Activated CD4-positive, alpha-beta T cell treated with anti-CD3 and anti-CD28 coated beads for 36 hours (primary cell): ENCODE results near the gene LONP2. TPM values are rescaled to one million over a fixed set of nuclear protein-coding genes. Genes with fewer than 3 reads are reported as not detected.
"Not testable (repeated sequence)": the region's sequence is repeated elsewhere in the genome, so short reads cannot be mapped to it uniquely, and the experiment has no call there.

Source experiments
- ATAC-seq: fragments of 200-7000 bp; cut with Tn5 transposase; one replicate; pipeline ENCODE4 v1.10.0; 2021; ENCODE audit warnings: mild to moderate bottlenecking, moderate library complexity
- CTCF ChIA-PET: fragments of 350-600 bp; sonication (Branson Sonifier 250); formaldehyde crosslinking; loops from one replicate; lab custom pipeline; 2021; ENCODE audit warnings: antibody characterized with exemption; lab: Charles Lee
- POLR2A ChIA-PET: fragments of 350-600 bp; sonication (Branson Sonifier 250); formaldehyde crosslinking; loops from one replicate; lab custom pipeline; 2021; ENCODE audit warnings: antibody characterized with exemption, inconsistent platforms; lab: Charles Lee
- DNase-seq: peaks from one replicate; pipeline ENCODE4 v3.0.0-alpha.2; 2020
- H3K27ac Mint-ChIP-seq: one replicate; pipeline ENCODE4 v1.8.0; 2021; ENCODE audit warnings: mixed read lengths
- H3K27me3 Mint-ChIP-seq: one replicate; pipeline ENCODE4 v1.8.0; 2021; ENCODE audit warnings: mixed read lengths
- H3K36me3 Mint-ChIP-seq: one replicate; pipeline ENCODE4 v1.8.0; 2021; ENCODE audit warnings: low read depth, mixed read lengths
- H3K4me1 Mint-ChIP-seq: one replicate; pipeline ENCODE4 v1.8.0; 2021; ENCODE audit warnings: mixed read lengths
- H3K4me3 Mint-ChIP-seq: one replicate; pipeline ENCODE4 v1.8.0; 2021; ENCODE audit warnings: mild to moderate bottlenecking, moderate library complexity, mixed read lengths
- H3K9me3 Mint-ChIP-seq: one replicate; pipeline ENCODE4 v1.8.0; 2021; ENCODE audit warnings: low read depth, mixed read lengths
- intact Hi-C, 2 experiments: fragments of 100-400 bp; cut with DNase I in 1 of 2; cut with micrococcal nuclease in 1 of 2; formaldehyde crosslinking; loops; one replicate each; pipeline versions ENCODE4 v1.14.2 to v1.15.1; 2022 to 2024; cut with DNase I, micrococcal nuclease
- total RNA-seq, 2 experiments: library from RNA; stranded (reverse); gene quantifications; one replicate each; pipeline ENCODE4 v1.2.3, GENCODE V29; 2021

The LONP2 gene
- total RNA-seq, 2 experiments from 2014 or later: 60.3 to 63.2 TPM

DNA sequence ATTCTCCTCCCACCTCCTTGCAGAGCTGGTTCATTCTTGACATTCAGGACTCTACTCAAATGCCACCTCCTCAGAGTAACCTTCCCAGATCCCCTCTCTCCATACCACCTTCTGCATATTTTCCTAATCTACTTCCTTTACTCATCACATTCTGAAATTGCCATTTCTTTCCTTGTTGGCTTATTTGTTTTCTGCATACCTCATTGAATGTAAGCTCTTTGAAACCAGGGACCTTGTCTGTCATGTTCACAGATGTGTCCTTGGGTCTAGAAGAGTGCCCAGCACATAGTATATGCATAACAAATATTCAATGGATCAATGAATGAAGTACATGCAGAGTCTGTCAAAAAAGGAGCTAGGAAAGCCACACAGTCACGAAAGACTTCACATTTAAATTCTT lies 7.8 kb upstream of the LONP2 start:
- Mint-ChIP-seq H3K36me3 (no peaks in the 10 kb centered on the region), H3K4me1 (peaks cover 21% of the 10 kb centered on the region), H3K27ac (no peak overlapping the region), H3K27me3 (no peaks in the 10 kb centered on the region), H3K9me3 (peaks cover 2% of the 10 kb centered on the region), H3K4me3 (no peak overlapping the region)
- ATAC-seq (no peak), DNase-seq (no peak)
- ChIA-PET CTCF (interaction anchor here (0.6 to 1.9 kb wide), 6 partner anchors 9 to 394 kb away, joined by 3 to 10 read pairs (median 4); no protein-coding TSS in a partner anchor), POLR2A (no interaction called here)
- intact Hi-C loops: loop anchor here in 1 of 2 experiments (10.0 kb wide), 1 partner anchor 1121 kb away; no protein-coding TSS in a partner anchor

DNA sequence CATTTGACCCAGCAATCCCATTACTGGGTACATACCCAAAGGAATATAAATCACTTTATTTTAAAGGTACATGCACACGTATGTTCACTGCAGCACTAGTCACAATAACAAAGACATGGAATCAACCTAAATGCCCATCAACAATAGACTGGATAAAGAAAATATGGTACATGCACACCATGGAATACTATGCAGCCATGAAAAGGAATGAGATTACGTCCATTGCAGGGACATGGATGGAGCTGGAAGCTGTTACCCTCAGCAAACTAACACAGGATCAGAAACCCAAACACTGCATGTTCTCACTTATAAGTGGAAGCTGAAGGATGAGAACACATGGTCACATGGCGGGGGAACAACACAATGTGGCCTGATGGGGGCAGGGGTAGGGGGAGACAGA lies 4.0 kb upstream of the LONP2 start:
- ATAC-seq, H3K27ac Mint-ChIP-seq, POLR2A ChIA-PET, H3K4me1 Mint-ChIP-seq, H3K27me3 Mint-ChIP-seq, H3K36me3 Mint-ChIP-seq, DNase-seq, H3K4me3 Mint-ChIP-seq, H3K9me3 Mint-ChIP-seq, CTCF ChIA-PET: not testable (repeated sequence)
- intact Hi-C loops: loop anchor here (5.0 to 10.0 kb wide), 5 partner anchors 112 to 1555 kb away; partner anchors contain the start of genes CBLN1 (in 1 of the 2), ITFG1 (in 1 of the 2), NETO2 (in 1 of the 2) and ORC6 (in 1 of the 2)

DNA sequence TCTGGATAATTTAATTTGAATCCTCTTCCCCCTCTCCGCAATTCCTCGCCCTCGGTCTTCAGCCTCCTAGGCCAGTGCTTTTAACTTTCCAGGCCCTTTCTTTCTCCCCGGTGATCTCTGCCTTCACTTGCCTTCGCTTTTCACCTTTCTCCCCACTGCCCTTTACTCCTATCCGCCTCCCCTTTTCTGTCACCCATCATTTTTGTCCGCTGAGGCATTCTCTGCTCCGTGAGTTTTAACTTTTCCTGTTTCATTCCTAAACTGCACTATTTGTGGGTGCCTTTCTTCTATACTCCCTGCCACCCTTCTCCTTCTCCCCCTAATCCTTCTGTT lies 729 bp downstream of the LONP2 start:
- intact Hi-C loops: loop anchor here (1.0 to 10.0 kb wide), 13 partner anchors 13 to 1560 kb away; partner anchors contain the start of genes ITFG1 (in 2 of the 2), PHKB (in 2 of the 2), CBLN1 (in 1 of the 2) and DNAJA2 (in 1 of the 2)
- H3K4me3 Mint-ChIP-seq: peak overlapping the region; percentile 91
- DNase-seq: no peak
- ChIA-PET CTCF (interaction anchor here (1.1 to 1.2 kb wide), 2 partner anchors 9 to 379 kb away, joined by 4 to 5 read pairs; no protein-coding TSS in a partner anchor), POLR2A (no interaction called here)
- no peak for ATAC-seq
- no peaks in the 10 kb centered on the region for H3K27me3 Mint-ChIP-seq
- H3K4me1 Mint-ChIP-seq: peaks cover 39% of the 10 kb centered on the region
- H3K36me3 Mint-ChIP-seq: peaks cover 2% of the 10 kb centered on the region
- H3K9me3 Mint-ChIP-seq: peaks cover 2% of the 10 kb centered on the region
- peak overlapping the region; percentile 88 for H3K27ac Mint-ChIP-seq

DNA sequence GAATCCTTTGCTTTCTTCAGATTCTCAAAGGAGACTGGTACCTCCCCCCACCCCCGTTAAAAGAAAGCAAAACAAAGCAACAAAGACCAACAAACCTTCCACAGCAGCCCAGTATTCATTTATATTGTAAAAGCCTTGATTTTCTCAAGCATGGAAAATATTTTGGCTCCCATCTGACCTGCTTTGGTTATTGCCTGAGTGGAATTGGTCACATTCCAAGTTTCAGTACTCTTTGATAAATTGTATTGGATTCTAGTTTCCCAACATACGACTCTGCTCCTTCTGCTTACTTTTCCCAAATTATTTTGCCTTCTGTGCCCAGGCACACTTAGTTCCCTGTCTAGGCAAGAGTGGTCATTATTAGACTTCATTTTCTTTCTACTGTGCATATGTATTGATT lies 2.0 kb downstream of the LONP2 start:
- Mint-ChIP-seq H3K27ac (peak overlapping the region; percentile 22), H3K4me3 (peak overlapping the region; percentile 91), H3K27me3 (no peaks in the 10 kb centered on the region), H3K9me3 (peaks cover 2% of the 10 kb centered on the region), H3K4me1 (peaks cover 48% of the 10 kb centered on the region), H3K36me3 (peaks cover 2% of the 10 kb centered on the region)
- ChIA-PET POLR2A (no interaction called here), CTCF (no interaction called here)
- ATAC-seq: no peak
- intact Hi-C loops: loop anchor here (5.0 to 10.0 kb wide), 4 partner anchors 381 to 1561 kb away; partner anchors contain the start of genes ITFG1 (in 1 of the 2), NETO2 (in 1 of the 2), ORC6 (in 1 of the 2) and PHKB (in 1 of the 2)
- no peak for DNase-seq

DNA sequence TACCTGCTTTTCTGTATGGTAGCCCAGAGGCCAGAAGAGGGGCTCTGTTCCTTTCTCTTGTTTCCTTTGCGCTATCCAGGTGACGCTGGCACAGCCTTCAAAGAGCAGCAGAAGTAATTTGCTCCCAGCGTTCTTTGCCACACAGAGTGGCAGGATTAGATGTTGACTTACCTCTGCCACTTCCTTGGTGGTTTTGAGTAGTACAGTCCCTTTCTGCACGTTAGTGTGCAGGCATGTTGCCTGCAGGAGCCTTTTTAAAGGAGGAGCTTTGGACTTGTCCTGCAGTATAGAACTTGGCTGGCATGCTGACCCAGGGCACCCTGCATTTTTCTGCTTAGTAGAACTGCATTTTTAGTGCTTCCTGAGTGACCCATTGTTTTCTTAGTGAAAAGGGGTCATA lies 3.2 kb downstream of the LONP2 start, which contains the start of gene ABCC11:
TSS of gene ABCC11 (minus strand) at position 229 of the 400 bp plus-strand sequence. CDS start 15,618 bp downstream, outside the sequence.
- peaks cover 52% of the 10 kb centered on the region for H3K4me1 Mint-ChIP-seq
- no peak for DNase-seq
- peak within 1 kb of the TSS; percentile 91 for H3K4me3 Mint-ChIP-seq
- H3K9me3 Mint-ChIP-seq: no peaks in the 10 kb centered on the region
- H3K27ac Mint-ChIP-seq: peak within 1 kb of the TSS; percentile 30
- no peaks in the 10 kb centered on the region for H3K27me3 Mint-ChIP-seq
- intact Hi-C loops: loop anchor here (5.0 to 10.0 kb wide), 4 partner anchors 380 to 1563 kb away; partner anchors contain the start of genes ITFG1 (in 1 of the 2), NETO2 (in 1 of the 2), ORC6 (in 1 of the 2) and PHKB (in 1 of the 2)
- ChIA-PET POLR2A (no interaction called here), CTCF (interaction anchor here (1.0 to 1.2 kb wide), 2 partner anchors 15 to 383 kb away, joined by 3 to 4 read pairs; no protein-coding TSS in a partner anchor)
- no peak for ATAC-seq
- peaks cover 5% of the 10 kb centered on the region for H3K36me3 Mint-ChIP-seq

DNA sequence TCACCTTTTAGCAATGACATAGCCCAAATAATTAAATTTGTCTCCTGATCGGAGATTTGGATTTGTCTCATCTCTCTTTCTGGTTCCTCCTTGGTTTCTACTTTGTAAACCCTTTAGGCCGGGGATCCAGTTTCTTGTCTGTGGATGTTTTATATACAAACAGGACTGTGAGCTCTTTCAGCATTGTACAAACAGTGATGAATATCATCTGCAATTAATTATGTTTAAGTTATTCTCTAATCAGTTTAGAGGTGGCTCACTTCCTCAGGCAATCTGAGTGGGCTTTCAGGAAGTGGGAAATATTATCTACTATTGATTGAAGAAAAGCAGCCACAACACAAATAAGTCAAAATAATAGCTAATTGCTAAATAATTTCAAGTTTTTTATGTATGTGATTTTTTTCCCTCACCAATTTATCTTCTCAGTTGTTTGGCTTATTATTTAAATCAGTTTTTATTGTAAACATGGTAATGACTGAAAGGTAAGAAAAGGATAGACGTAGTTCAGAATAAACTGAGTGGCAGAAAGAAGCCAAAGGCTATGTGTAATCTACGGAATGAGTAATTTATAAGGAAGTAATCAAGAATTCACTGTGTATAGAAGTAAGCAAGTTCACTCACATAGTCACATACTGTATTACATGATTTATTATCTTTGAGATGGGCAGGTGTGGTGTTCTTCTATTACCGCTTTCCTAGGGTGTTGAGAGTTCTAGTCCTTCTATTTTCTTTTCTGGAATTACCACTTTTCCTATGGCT lies 6.6 kb downstream of the LONP2 start:
- intact Hi-C loops: no loop called here
- Mint-ChIP-seq H3K9me3 (no peaks in the 10 kb centered on the region), H3K4me3 (no peak overlapping the region), H3K27me3 (no peaks in the 10 kb centered on the region), H3K4me1 (peaks cover 44% of the 10 kb centered on the region), H3K36me3 (peaks cover 25% of the 10 kb centered on the region), H3K27ac (no peak overlapping the region)
- ChIA-PET POLR2A (interaction anchor here (0.5 kb wide), 1 partner anchor 363 kb away, joined by 3 read pairs; no protein-coding TSS in a partner anchor), CTCF (interaction anchor here (1.4 kb wide), 2 partner anchors 14 to 19 kb away, joined by 3 to 6 read pairs; no protein-coding TSS in a partner anchor)
- DNase-seq: no peak
- ATAC-seq: no peak

DNA sequence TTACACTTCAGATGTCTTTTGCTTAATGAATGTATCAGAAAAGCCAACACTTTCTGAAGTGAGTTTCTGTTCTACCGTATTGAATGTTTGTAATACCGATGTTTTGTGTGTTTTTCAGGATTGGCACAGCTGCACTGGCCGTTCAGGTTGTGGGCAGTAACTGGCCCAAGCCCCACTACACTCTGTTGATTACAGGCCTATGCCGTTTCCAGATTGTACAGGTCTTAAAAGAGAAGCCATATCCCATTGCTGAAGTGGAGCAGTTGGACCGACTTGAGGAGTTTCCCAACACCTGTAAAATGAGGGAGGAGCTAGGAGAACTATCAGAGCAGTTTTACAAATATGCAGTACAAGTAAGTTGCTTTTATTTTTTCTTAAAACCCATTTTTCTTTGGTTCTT lies 7.9 kb downstream of the LONP2 start:
- Mint-ChIP-seq H3K4me3 (no peak overlapping the region), H3K36me3 (peaks cover 32% of the 10 kb centered on the region), H3K4me1 (peaks cover 32% of the 10 kb centered on the region), H3K9me3 (no peaks in the 10 kb centered on the region), H3K27me3 (no peaks in the 10 kb centered on the region), H3K27ac (no peak overlapping the region)
- CTCF ChIA-PET: interaction anchor here (1.2 to 1.4 kb wide), 2 partner anchors 20 to 378 kb away, joined by 3 to 6 read pairs; no protein-coding TSS in a partner anchor
- DNase-seq (no peak), ATAC-seq (no peak)
- intact Hi-C loops: no loop called here
- POLR2A ChIA-PET: no interaction called here

DNA sequence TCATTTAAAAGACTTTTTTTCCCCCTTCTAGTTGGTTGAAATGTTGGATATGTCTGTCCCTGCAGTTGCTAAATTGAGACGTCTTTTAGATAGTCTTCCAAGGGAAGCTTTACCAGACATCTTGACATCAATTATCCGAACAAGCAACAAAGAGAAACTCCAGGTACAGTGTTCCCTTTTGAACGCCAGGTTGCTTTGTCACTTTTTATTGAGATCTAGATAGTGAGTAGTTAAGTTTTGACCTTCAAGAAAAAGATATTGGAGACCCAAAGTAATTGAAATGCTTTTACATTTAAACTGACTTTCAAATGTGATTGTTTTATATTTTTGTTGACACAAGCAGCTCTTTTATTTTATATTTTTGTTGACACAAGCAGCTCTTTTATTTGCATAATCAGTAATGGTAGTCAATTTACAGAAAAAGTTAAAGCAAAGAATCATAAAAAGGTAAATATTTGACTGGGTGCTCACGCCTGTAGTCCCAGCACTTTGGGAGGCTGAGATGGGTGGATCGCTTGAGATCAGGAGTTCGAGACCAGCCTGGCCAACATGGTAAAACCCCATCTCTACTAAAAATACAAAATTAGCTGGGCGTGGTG lies 12.6 kb downstream of the LONP2 start:
- H3K4me1 Mint-ChIP-seq: no peaks in the 10 kb centered on the region
- H3K27me3 Mint-ChIP-seq: no peaks in the 10 kb centered on the region
- DNase-seq (no peak), ATAC-seq (no peak)
- CTCF ChIA-PET: no interaction called here
- POLR2A ChIA-PET: no interaction called here
- no peaks in the 10 kb centered on the region for H3K9me3 Mint-ChIP-seq
- no peak overlapping the region for H3K27ac Mint-ChIP-seq
- intact Hi-C loops: no loop called here
- H3K36me3 Mint-ChIP-seq: peaks cover 52% of the 10 kb centered on the region
- H3K4me3 Mint-ChIP-seq: no peak overlapping the region

DNA sequence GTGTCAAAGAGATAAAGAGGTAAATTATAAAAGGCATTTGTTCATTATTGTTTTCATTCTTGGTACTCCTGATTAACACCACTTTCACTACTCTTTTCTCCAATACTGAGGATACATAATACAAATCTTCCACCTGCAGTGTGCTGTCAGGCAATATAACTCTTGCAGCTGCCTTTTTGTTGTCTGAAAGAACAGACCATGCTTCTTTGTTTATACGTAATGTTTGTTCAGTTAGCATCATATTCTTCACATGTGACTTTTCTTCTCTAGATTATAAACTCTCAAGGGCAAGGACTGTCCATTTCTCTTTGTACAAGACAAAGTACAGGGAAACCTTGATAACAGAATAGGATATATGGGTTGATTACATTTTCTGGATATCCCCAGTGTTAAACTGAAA lies 17.5 kb downstream of the LONP2 start:
- intact Hi-C loops: no loop called here
- Mint-ChIP-seq H3K4me1 (peaks cover 3% of the 10 kb centered on the region), H3K4me3 (no peak overlapping the region), H3K27ac (no peak overlapping the region), H3K36me3 (peaks cover 59% of the 10 kb centered on the region), H3K9me3 (no peaks in the 10 kb centered on the region), H3K27me3 (no peaks in the 10 kb centered on the region)
- ATAC-seq: no peak
- CTCF ChIA-PET: interaction anchor here (1.2 to 1.3 kb wide), 2 partner anchors 12 to 27 kb away, joined by 3 read pairs; no protein-coding TSS in a partner anchor
- DNase-seq: no peak
- POLR2A ChIA-PET: no interaction called here

DNA sequence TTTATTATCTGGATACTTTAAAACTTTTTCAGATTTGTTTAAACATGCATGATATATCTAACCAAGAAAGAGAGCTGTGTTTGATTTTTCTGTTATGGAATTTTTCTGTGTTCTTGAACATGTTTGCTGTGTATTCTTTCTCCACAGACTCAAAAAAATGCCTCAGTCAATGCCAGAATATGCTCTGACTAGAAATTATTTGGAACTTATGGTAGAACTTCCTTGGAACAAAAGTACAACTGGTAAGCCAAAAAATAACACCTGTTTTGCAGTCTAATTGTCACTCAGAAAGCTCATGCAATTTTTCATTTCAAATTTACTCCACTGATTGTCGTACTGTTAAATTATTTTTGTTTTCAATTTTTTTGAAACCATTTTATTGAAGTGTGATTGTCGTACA lies 18.5 kb downstream of the LONP2 start:
- POLR2A ChIA-PET: no interaction called here
- CTCF ChIA-PET: interaction anchor here (1.3 kb wide), 1 partner anchor 11 kb away, joined by 3 read pairs; no protein-coding TSS in a partner anchor
- H3K27me3 Mint-ChIP-seq: no peaks in the 10 kb centered on the region
- no peak overlapping the region for H3K4me3 Mint-ChIP-seq
- no peak overlapping the region for H3K27ac Mint-ChIP-seq
- peaks cover 60% of the 10 kb centered on the region for H3K36me3 Mint-ChIP-seq
- ATAC-seq (no peak), DNase-seq (no peak)
- H3K4me1 Mint-ChIP-seq: peaks cover 3% of the 10 kb centered on the region
- no peaks in the 10 kb centered on the region for H3K9me3 Mint-ChIP-seq
- intact Hi-C loops: no loop called here

DNA sequence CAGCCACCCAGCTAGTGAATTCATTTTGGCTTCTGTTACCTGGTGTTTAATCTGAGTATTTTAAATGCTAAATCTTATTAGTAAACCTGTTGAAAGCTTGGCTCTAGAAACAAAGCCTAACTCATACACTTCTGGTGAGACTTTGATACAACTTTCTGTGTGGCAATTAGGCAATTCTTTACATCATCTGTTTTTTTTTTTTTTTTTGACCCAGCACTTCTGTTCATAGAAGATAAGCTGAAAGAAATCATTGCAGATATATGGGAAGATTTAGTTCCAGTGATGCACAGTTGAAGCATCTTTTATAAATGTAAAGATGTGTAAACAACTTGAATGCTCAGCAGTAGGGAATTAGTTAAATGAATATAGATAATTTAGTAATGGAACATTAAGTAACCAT lies 24.9 kb downstream of the LONP2 start:
- no peak for DNase-seq
- intact Hi-C loops: no loop called here
- CTCF ChIA-PET: interaction anchor here (0.6 to 0.9 kb wide), 2 partner anchors 10 to 66 kb away, joined by 3 read pairs; no protein-coding TSS in a partner anchor
- no peak for ATAC-seq
- POLR2A ChIA-PET: no interaction called here
- no peak overlapping the region for H3K27ac Mint-ChIP-seq
- H3K4me3 Mint-ChIP-seq: no peak overlapping the region
- H3K9me3 Mint-ChIP-seq: no peaks in the 10 kb centered on the region
- H3K27me3 Mint-ChIP-seq: no peaks in the 10 kb centered on the region
- peaks cover 32% of the 10 kb centered on the region for H3K36me3 Mint-ChIP-seq
- H3K4me1 Mint-ChIP-seq: peaks cover 3% of the 10 kb centered on the region
